Germinal center (tissue), 1 donor: ENCODE data around the gene SNRPB2.

Source experiments
- DNase-seq: peaks from one replicate; pipeline ENCODE4 v3.0.0; 2012; ENCODE audit warnings: mixed read lengths, low spot score

The SNRPB2 gene

GRCh38 chr20:16732506-16733152 lies 2.8 kb downstream of the SNRPB2 start:
- DNase-seq = no peak

DNA sequence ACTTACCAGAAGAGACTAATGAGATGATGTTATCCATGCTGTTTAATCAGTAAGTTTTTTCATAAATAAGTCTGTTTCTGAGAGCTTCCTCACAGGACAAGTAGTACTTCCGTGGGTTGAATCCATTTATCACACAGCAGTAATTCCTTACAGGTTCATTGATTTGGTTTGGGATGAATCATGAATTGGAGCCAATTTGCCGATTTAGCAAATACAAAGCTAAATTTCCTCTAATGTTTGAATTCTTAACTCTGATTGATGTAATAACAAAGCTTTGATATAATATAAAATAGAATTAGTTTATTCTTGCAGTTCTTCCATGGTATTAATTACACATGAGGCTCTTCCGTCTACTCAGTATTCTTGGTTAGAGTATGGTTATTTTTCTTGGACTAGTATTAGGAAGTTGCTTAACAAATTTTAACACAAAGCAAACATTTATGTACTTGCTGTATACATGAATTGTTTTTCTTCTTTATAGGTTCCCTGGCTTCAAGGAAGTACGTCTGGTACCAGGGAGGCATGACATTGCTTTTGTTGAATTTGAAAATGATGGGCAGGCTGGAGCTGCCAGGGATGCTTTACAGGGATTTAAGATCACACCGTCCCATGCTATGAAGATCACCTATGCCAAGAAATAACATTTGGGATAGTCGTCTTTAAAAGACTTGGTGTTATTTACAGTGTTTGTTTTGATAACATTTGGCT lies 10.7 kb downstream of the SNRPB2 start:
- DNase-seq = no peak

- no peak for DNase-seq
Observed at GRCh38 chr20:16744178-16744807, 14.5 kb downstream of the SNRPB2 start.

GRCh38 chr20:16745204-16745603 lies 15.4 kb downstream of the SNRPB2 start:
- no peak for DNase-seq

DNA sequence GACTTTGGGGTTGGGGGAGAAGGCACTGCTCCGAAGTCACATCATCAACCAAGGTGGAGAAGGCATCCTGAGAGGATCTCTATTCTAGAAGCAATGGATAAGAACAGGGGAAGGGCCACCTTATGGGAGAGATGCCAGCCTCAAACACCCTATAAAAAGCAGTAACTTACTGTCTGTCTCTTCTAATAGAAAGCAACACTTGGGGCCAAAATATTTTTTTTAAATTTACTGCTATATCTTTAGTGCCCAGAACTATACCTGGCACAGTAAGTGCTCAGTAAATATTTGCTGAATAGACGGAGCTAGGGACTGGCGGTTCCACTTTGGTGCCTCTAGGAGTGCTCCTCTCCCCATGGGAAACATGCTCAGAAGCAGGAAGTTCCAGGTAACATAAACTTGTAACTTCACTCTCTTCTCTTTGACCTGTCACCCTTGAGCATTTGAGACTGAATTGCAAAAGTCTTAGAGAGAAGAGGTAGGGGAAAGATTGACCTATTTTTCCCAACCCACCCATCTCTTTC lies 17.5 kb downstream of the SNRPB2 start:
- DNase-seq = no peak

DNA sequence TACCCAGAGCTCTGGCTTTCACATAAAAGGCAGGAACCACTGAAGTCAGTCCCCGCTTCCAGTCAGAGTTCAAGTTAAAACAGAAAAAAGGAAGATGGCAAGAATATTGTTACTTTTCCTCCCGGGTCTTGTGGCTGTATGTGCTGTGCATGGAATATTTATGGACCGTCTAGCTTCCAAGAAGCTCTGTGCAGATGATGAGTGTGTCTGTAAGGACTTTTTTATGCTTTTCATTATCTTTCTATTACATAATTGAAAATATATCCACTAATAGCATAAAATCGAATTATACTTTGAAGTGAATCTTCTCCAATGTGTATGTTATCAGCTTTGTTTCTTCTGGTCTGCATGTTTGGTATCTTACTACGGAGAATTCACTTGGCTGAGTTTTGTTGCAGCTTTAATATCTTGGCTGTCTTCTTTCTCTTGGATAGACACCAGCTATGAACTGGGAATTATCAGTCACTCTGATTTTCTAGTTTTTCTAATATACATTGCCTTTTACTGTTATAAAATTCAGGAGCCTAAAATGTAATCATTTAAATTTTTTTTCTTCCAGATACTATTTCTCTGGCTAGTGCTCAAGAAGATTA lies 18.6 kb downstream of the SNRPB2 start, which contains the start of gene OTOR:
Gene OTOR, plus strand, starts transcription at position 51 of the 593 bp plus-strand sequence. Its CDS starts 44 bp downstream, at position 95.
- DNase-seq = no peak

DNA sequence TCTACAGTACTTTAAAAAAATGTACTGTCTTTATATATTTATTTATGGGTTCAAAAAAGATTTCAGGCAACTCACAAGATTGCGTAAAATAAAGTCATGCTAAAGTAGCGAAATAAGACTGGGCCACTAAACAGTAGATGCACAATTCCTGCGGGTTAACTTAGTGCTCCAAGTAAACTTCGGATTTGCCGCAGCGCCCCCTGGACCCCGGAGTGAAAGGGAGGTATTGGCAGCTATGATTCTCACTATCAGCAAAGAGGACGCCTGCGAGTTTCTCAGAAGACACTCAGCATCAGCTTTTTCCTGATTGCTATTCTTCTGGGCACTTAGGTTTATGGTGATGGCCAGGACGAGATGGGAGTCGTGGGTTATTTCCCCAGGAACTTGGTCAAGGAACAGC lies 19.7 kb downstream of the SNRPB2 start:
- no peak for DNase-seq

- no peak for DNase-seq
Observed at GRCh38 chr20:16752082-16752481, 22.3 kb downstream of the SNRPB2 start.

DNA sequence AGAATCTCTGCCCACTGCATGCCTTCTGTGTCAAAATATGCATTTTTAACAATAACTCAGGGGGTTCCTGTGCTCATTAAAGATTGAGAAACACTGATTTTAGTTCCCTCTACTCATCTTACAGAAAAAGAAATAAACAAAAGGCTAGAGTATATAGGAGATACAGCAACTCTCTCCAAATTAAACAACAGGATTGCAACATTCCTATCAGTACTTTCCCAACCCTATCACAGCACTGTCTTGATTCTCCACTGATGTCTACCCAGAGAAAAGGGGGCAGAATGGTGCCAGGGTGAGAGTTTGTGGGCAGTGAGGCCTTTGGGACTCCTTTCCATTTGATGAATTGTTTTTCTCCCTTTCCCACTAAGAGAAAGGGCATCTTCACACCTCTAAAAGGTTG lies 23.1 kb downstream of the SNRPB2 start:
- no peak for DNase-seq

GRCh38 chr20:16758454-16759180 lies 28.8 kb downstream of the SNRPB2 start:
- no peak for DNase-seq

DNA sequence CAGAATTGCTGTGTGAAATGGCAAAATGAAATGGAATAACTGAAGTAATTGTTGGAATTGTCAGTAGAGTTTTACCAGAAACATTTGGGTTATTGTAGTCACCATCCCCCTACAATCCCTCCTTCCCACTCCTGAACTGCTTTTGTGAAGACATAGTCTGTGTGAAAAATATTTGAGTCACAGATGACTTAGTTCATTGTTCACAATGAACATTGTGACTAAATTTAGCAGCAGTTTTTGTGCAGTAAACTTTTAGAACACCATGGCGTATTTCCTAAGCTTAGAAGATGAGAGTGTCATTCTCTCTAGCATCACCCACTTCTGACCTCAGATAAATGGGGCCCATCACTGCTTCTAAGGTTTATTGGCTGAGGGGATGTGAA lies 29.3 kb downstream of the SNRPB2 start:
- DNase-seq = no peak

- no peak for DNase-seq
Observed at GRCh38 chr20:16760431-16761304, 30.8 kb downstream of the SNRPB2 start.

- peak; percentile 38 for DNase-seq
Observed at GRCh38 chr20:16761305-16761829, 31.5 kb downstream of the SNRPB2 start.

DNA sequence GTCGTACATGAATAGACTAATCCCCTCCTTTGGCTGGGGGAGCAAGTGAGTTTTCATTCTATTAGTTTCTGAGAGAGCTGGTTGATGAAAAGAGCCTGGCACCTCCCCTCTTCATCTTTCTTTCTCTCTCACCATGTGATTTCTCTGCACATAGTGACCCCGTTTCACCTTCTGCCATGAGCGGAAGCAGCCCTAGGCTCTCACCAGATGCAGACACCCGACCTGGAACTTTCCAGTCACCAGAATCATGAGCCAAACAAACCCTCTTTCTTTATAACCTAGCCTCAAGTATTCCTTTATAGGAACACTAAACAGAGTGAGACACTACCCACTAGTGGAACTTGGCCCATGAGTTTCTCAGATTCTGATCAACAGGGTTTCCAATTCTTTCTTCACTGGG lies 34.7 kb downstream of the SNRPB2 start:
- no peak for DNase-seq

DNA sequence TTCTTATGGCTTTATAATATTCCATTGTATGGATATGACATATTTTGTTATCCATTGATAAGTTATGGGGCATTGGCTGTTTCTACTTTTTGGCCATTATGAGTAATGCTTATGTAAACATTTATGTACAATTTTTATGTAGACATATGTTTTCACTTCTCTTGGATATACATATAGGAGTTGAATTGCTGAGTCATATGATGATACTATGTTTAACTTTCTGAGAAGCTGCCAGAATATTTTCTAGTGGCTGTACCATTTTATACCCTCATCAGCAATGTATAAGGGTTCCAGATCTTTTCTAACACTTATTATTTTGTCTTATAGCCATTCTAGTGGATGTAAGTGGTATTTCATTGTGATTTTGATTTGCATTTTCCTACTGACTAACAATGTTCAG lies 41.4 kb downstream of the SNRPB2 start:
- no peak for DNase-seq

DNA sequence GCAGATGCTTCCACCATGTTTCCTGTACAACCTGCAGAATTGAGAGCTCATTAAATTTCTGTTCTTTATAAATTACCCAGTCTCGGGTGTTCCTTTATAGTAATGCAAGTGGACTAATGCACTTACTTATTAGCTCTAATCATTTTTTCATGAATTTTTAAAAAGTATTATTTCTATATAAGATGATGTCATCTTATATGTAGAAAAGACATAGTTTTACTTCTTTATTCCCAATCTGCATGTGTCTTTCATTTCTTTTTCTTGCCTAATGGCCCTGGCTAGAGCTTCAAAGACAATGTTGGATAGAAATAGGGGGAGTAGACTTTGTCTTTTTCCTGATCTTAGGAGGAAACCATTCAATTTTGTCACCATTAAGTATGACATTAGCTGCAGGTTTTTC lies 46.1 kb downstream of the SNRPB2 start:
- DNase-seq = no peak

DNA sequence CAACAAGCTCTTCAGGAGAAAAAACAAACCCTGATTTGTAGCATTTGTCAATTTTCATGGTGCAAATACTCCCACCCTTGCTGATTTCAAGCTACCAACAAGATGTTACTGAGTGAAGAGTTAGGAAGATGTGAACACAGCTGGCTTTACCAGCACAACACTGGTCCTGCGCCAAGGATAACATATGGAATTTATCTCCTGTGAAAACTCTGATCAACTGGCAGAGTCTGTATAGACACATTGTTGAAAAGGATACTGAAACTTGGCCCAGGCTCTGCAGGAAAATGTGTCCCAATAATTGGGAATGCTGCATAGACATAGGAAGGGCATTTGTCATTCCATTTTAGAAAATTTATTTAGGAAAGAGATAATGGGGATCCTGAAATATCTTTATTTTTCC lies 47.3 kb downstream of the SNRPB2 start:
- no peak for DNase-seq

DNA sequence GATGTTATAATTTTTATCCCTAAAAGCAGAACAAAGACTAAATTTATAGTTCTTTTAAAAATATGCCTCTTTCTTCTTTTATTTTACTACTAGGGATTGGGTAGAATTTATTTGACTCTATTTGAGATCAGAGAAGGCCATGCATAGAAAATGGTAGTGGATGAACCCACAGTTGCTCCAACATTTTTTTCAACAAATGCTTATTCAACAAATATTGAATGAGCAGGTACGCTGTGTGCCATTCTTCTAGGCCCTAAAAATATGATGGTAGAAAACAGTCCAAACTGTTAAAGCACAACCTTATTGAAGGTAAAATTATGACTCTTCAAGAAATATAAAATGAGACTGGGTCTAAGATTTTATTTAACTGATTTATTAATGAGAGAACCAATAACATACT lies 48.3 kb downstream of the SNRPB2 start:
- DNase-seq = no peak

GRCh38 chr20:16781496-16781895 lies 51.7 kb downstream of the SNRPB2 start:
- no peak for DNase-seq

DNA sequence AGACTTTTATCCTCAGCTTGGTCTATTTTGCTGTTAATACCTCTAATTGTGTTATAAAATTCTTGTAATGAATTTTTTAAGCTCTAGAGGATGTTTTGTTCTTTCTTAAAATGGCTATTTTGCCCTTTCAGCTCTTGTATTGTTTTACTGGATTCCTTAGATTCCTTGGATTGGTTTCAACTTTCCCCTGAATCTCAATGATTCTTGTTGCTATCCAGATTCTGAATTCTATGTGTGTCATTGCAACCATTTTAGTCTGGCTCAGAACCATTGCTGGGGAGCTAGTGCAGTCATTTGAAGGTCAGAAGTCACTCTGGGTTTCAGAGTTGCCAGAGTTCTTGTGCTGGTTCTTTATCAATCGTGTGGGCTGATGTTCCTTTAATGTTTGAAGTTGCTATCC lies 55.4 kb downstream of the SNRPB2 start:
- DNase-seq = no peak
